ENCODE measurements around the gene GSTT4.

GRCh38 chr22:24003887-24004286 is 1.4 kb downstream of the GSTT4 start:
- no peak for TF ChIP-seq CTCF (IDR thresholded peaks at IDR 0.05; ENCODE audit: borderline replicate concordance, extremely low read depth, low read length, poor library complexity, severe bottlenecking)
- no peak for TF ChIP-seq EZH2 (IDR thresholded peaks at IDR 0.05; ENCODE audit: borderline replicate concordance, low read depth, low read length, severe bottlenecking)
